Upper lobe of left lung (tissue), 6 donors: ENCODE measurements around the gene TRIM14. TPM values are rescaled to one million over a fixed set of nuclear protein-coding genes. Genes with fewer than 3 reads are reported as not detected.

Experiments used
- ATAC-seq, 2 donors: fragments of 200-7000 bp; cut with Tn5 transposase; one replicate each; pipeline ENCODE4 v1.9.1; 2022; ENCODE audit warnings: mild to moderate bottlenecking in 2 of 2, moderate library complexity in 2 of 2; ENCODE audit not compliant: low FRiP score in 2 of 2
- DNase-seq, 2 donors: peaks; one replicate each; pipeline ENCODE4 v3.0.0-alpha.2; 2019 to 2020
- H3K27ac ChIP-seq, 4 donors: fragments of 200-600 bp; sonication (generic); one replicate each; pipeline ENCODE4 v1.5.1; 2016 to 2019
- H3K27me3 ChIP-seq, 4 donors: fragments of 200-600 bp; sonication (generic); one replicate each; pipeline ENCODE4 v1.5.1; 2017 to 2019
- H3K36me3 ChIP-seq, 4 donors: fragments of 200-600 bp; sonication (generic); one replicate each; pipeline ENCODE4 v1.5.1; 2016 to 2019
- H3K4me1 ChIP-seq, 4 donors: fragments of 200-600 bp; sonication (generic); one replicate each; pipeline ENCODE4 v1.5.1; 2018 to 2019
- H3K4me3 ChIP-seq, 4 donors: fragments of 200-600 bp; sonication (generic); one replicate each; pipeline ENCODE4 v1.5.1; 2017 to 2019; ENCODE audit warnings: mild to moderate bottlenecking in 2 of 4, moderate library complexity in 1 of 4
- H3K9me3 ChIP-seq, 4 donors: fragments of 200-600 bp; sonication (generic); one replicate each; pipeline ENCODE4 v1.5.1; 2018 to 2019
- EP300 ChIP-seq, 4 donors: sonication (generic); formaldehyde crosslinking; IDR thresholded peaks; one replicate each; pipeline ENCODE4 v1.5.1; 2017; ENCODE audit warnings: antibody characterized with exemption in 4 of 4, control low read depth in 2 of 4
- POLR2A ChIP-seq, 4 donors: fragments of 450-650 bp; IDR thresholded peaks; one replicate each; pipeline ENCODE4 v1.5.1; 2016 to 2017; ENCODE audit warnings: antibody characterized with exemption in 4 of 4, mild to moderate bottlenecking in 2 of 4
- POLR2AphosphoS5 ChIP-seq, 2 donors: sonication (generic); formaldehyde crosslinking; IDR thresholded peaks; one replicate each; pipeline ENCODE4 v1.5.1; 2017; ENCODE audit warnings: antibody characterized with exemption in 2 of 2
- WGBS, 2 donors: methylation state at CpG; one replicate each; pipeline ENCODE4 v1.1.5; 2017 to 2018; 5-methylcytosine and 5-hydroxymethylcytosine counted together
- total RNA-seq, 6 donors: library from RNA; depleted of rRNA in 4 of 6; stranded (reverse); fragments of >200 nt in 4 of 6; gene quantifications; one replicate each; pipeline versions ENCODE4 v1.1.0 to v1.2.1, GENCODE V29; 2016 to 2021
- TF ChIP-seq, protein P1 (sequence below), 6 experiments: fragments of 450-650 bp in 4 of 6; fragments of 200-600 bp in 2 of 6; sonication (generic) in 2 of 6; IDR thresholded peaks; one replicate each; pipeline ENCODE4 v1.5.1; 2016 to 2019; ENCODE audit warnings: antibody characterized with exemption in 6 of 6
- donor health status: DM: no; HTN: no; CAD: no; lungs with moderate emphysema.
- donor health status: DM: no; HTN: yes; CAD: no; lungs with severe emphysema.

The TRIM14 gene
- total RNA-seq = 10 to 100 TPM; 28.6 to 52.1 (median 46.2) TPM

DNA sequence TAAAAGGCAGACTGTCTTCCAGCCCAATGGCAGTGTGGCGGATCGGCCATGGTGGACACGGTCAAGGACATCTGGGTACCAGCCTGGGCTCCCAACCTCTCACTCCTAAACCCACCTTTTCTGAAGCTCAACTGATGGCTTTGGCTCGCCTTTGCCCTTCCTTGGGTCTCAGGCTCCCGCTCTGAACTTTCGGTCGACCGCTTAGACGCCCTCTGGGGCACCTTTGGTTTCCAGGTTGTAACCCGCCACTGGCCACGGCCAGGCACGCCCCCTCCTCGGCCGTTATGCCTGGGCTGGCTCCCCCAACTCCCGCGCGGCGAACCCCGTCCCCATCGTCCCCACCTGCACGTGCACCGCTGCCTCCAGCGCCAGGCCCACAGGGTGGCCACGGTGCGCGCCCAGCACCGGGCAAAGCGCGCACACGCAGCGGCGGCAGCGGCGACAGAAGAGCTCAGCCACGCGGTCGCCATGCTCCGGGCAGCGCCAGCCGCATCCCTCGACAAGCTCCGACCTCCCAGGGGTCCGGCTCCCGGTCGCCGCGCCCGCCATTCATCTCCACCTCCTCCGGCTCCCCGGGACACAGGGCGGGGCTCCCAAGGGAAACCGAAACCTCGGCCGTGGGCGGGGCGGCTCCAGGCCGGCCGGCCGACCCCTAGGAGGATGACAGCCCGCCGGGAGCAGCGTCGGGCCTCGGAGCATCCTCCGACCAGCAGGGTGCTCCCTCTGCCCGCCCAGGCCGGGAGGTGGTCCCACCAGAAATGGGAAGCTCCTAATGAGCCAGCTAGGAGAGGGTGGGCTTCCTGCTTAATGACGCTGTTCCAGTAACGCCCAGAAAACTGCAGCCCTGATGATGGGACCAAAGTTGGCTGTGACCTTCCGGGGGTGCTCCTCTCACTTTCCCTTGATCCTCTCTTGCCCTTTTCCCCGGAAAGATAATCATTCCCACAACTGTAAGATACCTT, at the start of gene TRIM14:
Gene TRIM14, minus strand, starts transcription at position 583 of the 962 bp plus-strand sequence. Its CDS starts 34 bp downstream, at position 549.
- 9 to 25% methylated on average over 20 to 26 of the region's 71 CpGs for WGBS, 2 donors
- Histone ChIP-seq H3K4me1 (peaks cover 25 to 45% (median 33%) of the 10 kb centered on the region in 4 donors), H3K9me3 (no peaks in the 10 kb centered on the region), H3K4me3 (peak within 1 kb of the TSS; percentile 67 to 85 (median 79)), H3K27ac (peak within 1 kb of the TSS; percentile 76 to 88 (median 86)), H3K36me3 (no peaks in the 10 kb centered on the region), H3K27me3 (no peaks in the 10 kb centered on the region)
- ATAC-seq (peak; percentile 83 to 88), DNase-seq (peak; percentile 75 to 94)
- peak in 1 of 4 donors; percentile 73 for TF ChIP-seq POLR2A (IDR thresholded peaks at IDR 0.05)
- TF ChIP-seq EP300 (IDR thresholded peaks at IDR 0.05) = no peak
- TF ChIP-seq POLR2AphosphoS5 (IDR thresholded peaks at IDR 0.05) = peak in 1 of 2 donors; percentile 22
- TF ChIP-seq, protein P1, sequence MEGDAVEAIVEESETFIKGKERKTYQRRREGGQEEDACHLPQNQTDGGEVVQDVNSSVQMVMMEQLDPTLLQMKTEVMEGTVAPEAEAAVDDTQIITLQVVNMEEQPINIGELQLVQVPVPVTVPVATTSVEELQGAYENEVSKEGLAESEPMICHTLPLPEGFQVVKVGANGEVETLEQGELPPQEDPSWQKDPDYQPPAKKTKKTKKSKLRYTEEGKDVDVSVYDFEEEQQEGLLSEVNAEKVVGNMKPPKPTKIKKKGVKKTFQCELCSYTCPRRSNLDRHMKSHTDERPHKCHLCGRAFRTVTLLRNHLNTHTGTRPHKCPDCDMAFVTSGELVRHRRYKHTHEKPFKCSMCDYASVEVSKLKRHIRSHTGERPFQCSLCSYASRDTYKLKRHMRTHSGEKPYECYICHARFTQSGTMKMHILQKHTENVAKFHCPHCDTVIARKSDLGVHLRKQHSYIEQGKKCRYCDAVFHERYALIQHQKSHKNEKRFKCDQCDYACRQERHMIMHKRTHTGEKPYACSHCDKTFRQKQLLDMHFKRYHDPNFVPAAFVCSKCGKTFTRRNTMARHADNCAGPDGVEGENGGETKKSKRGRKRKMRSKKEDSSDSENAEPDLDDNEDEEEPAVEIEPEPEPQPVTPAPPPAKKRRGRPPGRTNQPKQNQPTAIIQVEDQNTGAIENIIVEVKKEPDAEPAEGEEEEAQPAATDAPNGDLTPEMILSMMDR (IDR thresholded peaks at IDR 0.05) = peak in 2 of 6 experiments; percentile 13 to 33

GRCh38 chr9:98168153-98168780, 49.2 kb upstream of the TRIM14 start:
- Histone ChIP-seq H3K4me3 (no peak overlapping the region), H3K9me3 (no peaks in the 10 kb centered on the region), H3K27me3 (no peaks in the 10 kb centered on the region), H3K36me3 (no peaks in the 10 kb centered on the region), H3K27ac (no peak overlapping the region), H3K4me1 (peaks cover 3 to 17% (median 5%) of the 10 kb centered on the region in 4 donors)
- TF ChIP-seq, protein P1 (IDR thresholded peaks at IDR 0.05) = no peak
- TF ChIP-seq EP300 (IDR thresholded peaks at IDR 0.05) (no peak), POLR2AphosphoS5 (IDR thresholded peaks at IDR 0.05) (no peak), POLR2A (IDR thresholded peaks at IDR 0.05) (no peak)
- DNase-seq (no peak), ATAC-seq (no peak)
- 46 to 52% methylated on average over 3 of the region's 3 CpGs for WGBS, 2 donors

GRCh38 chr9:98164912-98165311, 45.9 kb upstream of the TRIM14 start:
- Histone ChIP-seq H3K9me3 (no peaks in the 10 kb centered on the region), H3K27me3 (no peaks in the 10 kb centered on the region), H3K4me1 (peaks cover 3 to 17% (median 5%) of the 10 kb centered on the region in 4 donors), H3K36me3 (no peaks in the 10 kb centered on the region), H3K27ac (no peak overlapping the region), H3K4me3 (no peak overlapping the region)
- no peak for TF ChIP-seq POLR2A (IDR thresholded peaks at IDR 0.05)
- no peak for TF ChIP-seq EP300 (IDR thresholded peaks at IDR 0.05)
- TF ChIP-seq POLR2AphosphoS5 (IDR thresholded peaks at IDR 0.05) = no peak
- DNase-seq = no peak
- WGBS, 2 donors = 88 to 92% methylated on average over 5 to 7 of the region's 7 CpGs
- no peak for ATAC-seq

GRCh38 chr9:98162613-98163012, 43.6 kb upstream of the TRIM14 start:
- H3K27ac ChIP-seq = no peak overlapping the region
- H3K36me3 ChIP-seq = no peaks in the 10 kb centered on the region
- TF ChIP-seq POLR2A (IDR thresholded peaks at IDR 0.05) = no peak
- no peak for TF ChIP-seq EP300 (IDR thresholded peaks at IDR 0.05)
- TF ChIP-seq POLR2AphosphoS5 (IDR thresholded peaks at IDR 0.05) = no peak
- TF ChIP-seq, protein P1 (IDR thresholded peaks at IDR 0.05) = no peak
- no peak for ATAC-seq
- H3K9me3 ChIP-seq = no peaks in the 10 kb centered on the region
- 95% methylated on average over 12 of the region's 12 CpGs for WGBS, 2 donors
- H3K4me3 ChIP-seq = no peak overlapping the region
- no peaks in the 10 kb centered on the region for H3K27me3 ChIP-seq
- no peak for DNase-seq
- H3K4me1 ChIP-seq = peaks cover 0 to 6% (median 0%) of the 10 kb centered on the region in 4 donors

DNA sequence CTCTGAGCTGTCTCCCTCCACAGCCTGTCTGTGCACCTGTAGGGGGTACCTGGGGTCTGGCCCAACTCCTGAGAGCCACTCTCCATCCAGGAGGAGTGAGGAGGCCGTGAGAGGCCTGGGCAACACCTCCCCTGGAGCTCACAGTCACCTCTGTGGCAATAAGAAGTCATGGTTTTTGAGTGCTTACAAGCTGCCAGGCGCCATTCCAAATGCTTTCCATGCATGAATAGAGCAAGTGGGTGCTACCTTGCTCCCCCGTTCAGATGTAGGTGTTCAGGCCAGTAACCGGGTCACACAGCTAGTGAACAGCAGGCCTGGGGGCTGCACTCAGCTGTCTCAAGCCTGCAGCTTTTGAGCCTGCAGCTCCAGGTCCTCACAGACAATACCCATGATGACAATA, 42.8 kb upstream of the TRIM14 start:
- no peaks in the 10 kb centered on the region for H3K9me3 ChIP-seq
- TF ChIP-seq POLR2AphosphoS5 (IDR thresholded peaks at IDR 0.05) = no peak
- TF ChIP-seq POLR2A (IDR thresholded peaks at IDR 0.05) = no peak
- TF ChIP-seq, protein P1 (IDR thresholded peaks at IDR 0.05) = no peak
- TF ChIP-seq EP300 (IDR thresholded peaks at IDR 0.05) = no peak
- H3K27me3 ChIP-seq = no peaks in the 10 kb centered on the region
- WGBS, 2 donors = 48 to 70% methylated on average over 2 to 4 of the region's 4 CpGs
- H3K4me1 ChIP-seq = peaks cover 0 to 6% (median 0%) of the 10 kb centered on the region in 4 donors
- peaks cover 0 to 6% (median 0%) of the 10 kb centered on the region in 4 donors for H3K36me3 ChIP-seq
- DNase-seq (no peak), ATAC-seq (no peak)
- H3K27ac ChIP-seq = no peak overlapping the region
- H3K4me3 ChIP-seq = no peak overlapping the region
